Prostate gland (tissue), 2 donors: Measurements from ENCODE around the gene ACOT11. TPM values are rescaled to one million over a fixed set of nuclear protein-coding genes. Genes with fewer than 3 reads are reported as not detected.

Source experiments
- DNase-seq: peaks from one replicate; pipeline ENCODE4 v3.0.0-alpha.2; 2019; ENCODE audit warnings: low spot score
- H3K27ac ChIP-seq, 2 donors: fragments of 200-600 bp; sonication (generic); 2 replicates each; pipeline ENCODE4 v1.5.1; 2017 to 2019
- H3K27me3 ChIP-seq: fragments of 200-600 bp; sonication (generic); replicated peaks from 2 replicates; pipeline ENCODE4 v1.5.1; 2019; ENCODE audit not compliant: insufficient read depth
- H3K36me3 ChIP-seq, 2 donors: fragments of 200-600 bp; sonication (generic); 1 replicate in 1 of 2; 2 replicates in 1 of 2; pipeline versions ENCODE4 v1.5.1 to v1.8.1; 2017 to 2019
- H3K4me1 ChIP-seq: fragments of 200-600 bp; sonication (generic); replicated peaks from 2 replicates; pipeline ENCODE4 v1.5.1; 2019
- H3K4me3 ChIP-seq, 2 donors: fragments of 200-600 bp; sonication (generic); 2 replicates each; pipeline ENCODE4 v1.5.1; 2017 to 2019
- H3K9me3 ChIP-seq: fragments of 200-600 bp; sonication (generic); 2 replicates; pipeline ENCODE4 v1.5.1; 2017
- CTCF ChIP-seq, 4 experiments: fragments of 200-600 bp in 2 of 4; fragments of 450-650 bp in 2 of 4; sonication (generic) in 2 of 4; IDR thresholded peaks; 1 replicate in 3 of 4; 2 replicates in 1 of 4; pipeline ENCODE4 v1.5.1; 2016 to 2019; ENCODE audit warnings: antibody characterized with exemption in 4 of 4, mild to moderate bottlenecking in 2 of 4, moderate library complexity in 2 of 4
- POLR2A ChIP-seq: fragments of 450-650 bp; IDR thresholded peaks from one replicate; pipeline ENCODE4 v1.6.1; 2016; ENCODE audit warnings: antibody characterized with exemption, mild to moderate bottlenecking
- POLR2AphosphoS5 ChIP-seq: sonication (generic); formaldehyde crosslinking; IDR thresholded peaks from one replicate; pipeline ENCODE4 v1.6.1; 2017; ENCODE audit warnings: antibody characterized with exemption
- WGBS: methylation state at CpG from one replicate; pipeline ENCODE4 v1.1.5; 2018; 5-methylcytosine and 5-hydroxymethylcytosine counted together
- intact Hi-C: fragments of 100-400 bp; cut with DNase I; formaldehyde crosslinking; loops from one replicate; pipeline ENCODE4 v1.14.2; 2022
- small RNA-seq, 2 donors: library from RNA; depleted of rRNA; stranded (forward); fragments of <200 nt; gene quantifications; one replicate each; pipeline ENCODE3, GENCODE V24; 2016
- total RNA-seq, 2 donors: library from RNA; depleted of rRNA; stranded (reverse); fragments of >200 nt; gene quantifications; one replicate each; pipeline ENCODE4 v1.1.0, GENCODE V29; 2016

Gene ACOT11
- total RNA-seq, 2 donors from 2014 or later, result 6.7 to 18.6 TPM

GRCh38 chr1:54658164-54658913 is 110.3 kb downstream of the ACOT11 start:
- intact Hi-C loops, result no loop called here
- 96% methylated on average over 2 of the region's 2 CpGs for WGBS
- no peaks in the 10 kb centered on the region for H3K9me3 ChIP-seq

More at GRCh38 chr1:54658164-54658913, 110.3 kb downstream of the ACOT11 start:
- no peak for DNase-seq
- H3K27me3 ChIP-seq, result no peaks in the 10 kb centered on the region
- no peaks in the 10 kb centered on the region for H3K4me1 ChIP-seq
- no peaks in the 10 kb centered on the region for H3K36me3 ChIP-seq
- H3K27ac ChIP-seq, result no peak overlapping the region
- TF ChIP-seq POLR2AphosphoS5 (no peak), POLR2A (no peak), CTCF (IDR thresholded peaks at IDR 0.05) (no peak)
- no peak overlapping the region for H3K4me3 ChIP-seq

Small RNAs within 50 kb of the gene (small RNA-seq; reads per million reads assigned to genes)
- gene AC099796.2, result 0 reads per million in 2 donors

Other genes with a start within 250 kb of the ACOT11 start
- 10 to 100 TPM; 45.0 to 94.4 TPM for gene SSBP3, start 141.8 kb upstream of the ACOT11 start, total RNA-seq
- not detected for gene FAM151A, start 75.3 kb downstream of the ACOT11 start, total RNA-seq
- 10 to 100 TPM in 1 of 2 donors, 1 to 10 TPM in 1; 5.2 to 18.0 TPM for gene MROH7, start 93.6 kb downstream of the ACOT11 start, total RNA-seq
- 10 to 100 TPM; 15.9 to 17.4 TPM for gene TTC4, start 167.6 kb downstream of the ACOT11 start, total RNA-seq
- 10 to 100 TPM; 12.0 to 12.2 TPM for gene PARS2, start 216.3 kb downstream of the ACOT11 start, total RNA-seq